ENCODE data around the gene DCAF12. TPM values are rescaled to one million over a fixed set of nuclear protein-coding genes. Genes with fewer than 3 reads are reported as not detected.
"Not testable (repeated sequence)": the region's sequence is repeated elsewhere in the genome, so short reads cannot be mapped to it uniquely, and the experiment has no call there.

DCAF12 gene
- total RNA-seq, 1 donor from 2014 or later: 54.0 TPM

- intact Hi-C loops (cut with micrococcal nuclease): loop anchor here (5.0 to 10.0 kb wide), 2 partner anchors 58 to 261 kb away; no protein-coding TSS in a partner anchor
Measured at GRCh38 chr9:34072868-34073590, 53.5 kb downstream of the DCAF12 start.

- intact Hi-C loops (cut with micrococcal nuclease): loop anchor here (5.0 to 10.0 kb wide), 2 partner anchors 58 to 260 kb away; no protein-coding TSS in a partner anchor
Measured at GRCh38 chr9:34072410-34072809, 54.1 kb downstream of the DCAF12 start.

GRCh38 chr9:34070606-34071324 is 55.7 kb downstream of the DCAF12 start:
- intact Hi-C loops (cut with micrococcal nuclease): loop anchor here (5.0 to 10.0 kb wide), 2 partner anchors 56 to 258 kb away; no protein-coding TSS in a partner anchor

GRCh38 chr9:34069831-34070230 is 56.7 kb downstream of the DCAF12 start:
- intact Hi-C loops (cut with micrococcal nuclease): loop anchor here (5.0 to 10.0 kb wide), 2 partner anchors 55 to 258 kb away; no protein-coding TSS in a partner anchor

GRCh38 chr9:34065541-34065940 is 61.0 kb downstream of the DCAF12 start:
- intact Hi-C loops (cut with micrococcal nuclease): no loop called here

GRCh38 chr9:34059954-34060353 is 66.5 kb downstream of the DCAF12 start:
- intact Hi-C loops (cut with micrococcal nuclease): no loop called here

GRCh38 chr9:34059281-34059680 is 67.2 kb downstream of the DCAF12 start:
- intact Hi-C loops (cut with micrococcal nuclease): no loop called here

GRCh38 chr9:34049630-34050384 is 76.7 kb downstream of the DCAF12 start:
- intact Hi-C loops (cut with micrococcal nuclease): loop anchor here (1.0 to 10.0 kb wide), 8 partner anchors 38 to 1705 kb away; partner anchors contain the start of genes B4GALT1, DCAF12, DNAJA1 and MSMP

GRCh38 chr9:34048727-34049629 is 77.5 kb downstream of the DCAF12 start, which contains the start of gene UBAP2:
UBAP2 (minus strand) TSS chr9:34048887; CDS start chr9:34017148, 31,739 bp downstream.
- intact Hi-C loops (cut with micrococcal nuclease): loop anchor here (1.0 to 10.0 kb wide), 8 partner anchors 37 to 1706 kb away; partner anchors contain the start of genes B4GALT1, DCAF12, DNAJA1 and MSMP

- intact Hi-C loops (cut with micrococcal nuclease): loop anchor here (2.0 to 10.0 kb wide), 5 partner anchors 36 to 1707 kb away; partner anchors contain the start of genes B4GALT1, DNAJA1, MSMP and MYORG
Measured at GRCh38 chr9:34047864-34048726, 78.4 kb downstream of the DCAF12 start.

GRCh38 chr9:34046784-34047379 is 79.6 kb downstream of the DCAF12 start:
- intact Hi-C loops (cut with micrococcal nuclease): loop anchor here (5.0 to 10.0 kb wide), 4 partner anchors 35 to 1708 kb away; partner anchors contain the start of genes B4GALT1, DNAJA1 and MSMP

GRCh38 chr9:34045903-34046302 is 80.6 kb downstream of the DCAF12 start:
- intact Hi-C loops (cut with micrococcal nuclease): loop anchor here (5.0 to 10.0 kb wide), 4 partner anchors 34 to 1709 kb away; partner anchors contain the start of genes B4GALT1, DNAJA1 and MSMP

GRCh38 chr9:34042074-34042473 is 84.4 kb downstream of the DCAF12 start:
- intact Hi-C loops (cut with micrococcal nuclease): loop anchor here (10.0 kb wide), 3 partner anchors 877 to 1713 kb away; partner anchors contain the start of genes B4GALT1, DNAJA1 and MSMP

- intact Hi-C loops (cut with micrococcal nuclease): not testable (repeated sequence)
Measured at GRCh38 chr9:34038851-34039250, 87.6 kb downstream of the DCAF12 start.

- intact Hi-C loops (cut with micrococcal nuclease): no loop called here
Measured at GRCh38 chr9:34037626-34038025, 88.9 kb downstream of the DCAF12 start.

GRCh38 chr9:34036625-34037024 is 89.9 kb downstream of the DCAF12 start:
- intact Hi-C loops (cut with micrococcal nuclease): no loop called here
